Measurements from ENCODE around the gene CCM2.

Gene CCM2

GRCh38 chr7:45065031-45065995, 65.3 kb downstream of the CCM2 start:
- H3K4me3 ChIP-seq (ENCODE audit: insufficient read length, low read depth), result no peak overlapping the region
- TF ChIP-seq YY1 (IDR thresholded peaks at IDR 0.05; ENCODE audit: insufficient read depth, insufficient read length), result no peak
- peaks cover 59% of the 10 kb centered on the region for H3K36me3 ChIP-seq (ENCODE audit: insufficient read depth, insufficient read length, low read length)
- DNase-seq (ENCODE audit: low read depth, low spot score), result no peak
- H3K9me3 ChIP-seq (ENCODE audit: insufficient read depth, low read length), result no peaks in the 10 kb centered on the region
- H3K27me3 ChIP-seq (ENCODE audit: insufficient read depth, insufficient read length), result no peaks in the 10 kb centered on the region
- peaks cover 2% of the 10 kb centered on the region for H3K4me1 ChIP-seq (ENCODE audit: insufficient read depth, insufficient read length)
- no peak overlapping the region for H3K9ac ChIP-seq (ENCODE audit: insufficient read length, low read depth)

DNA sequence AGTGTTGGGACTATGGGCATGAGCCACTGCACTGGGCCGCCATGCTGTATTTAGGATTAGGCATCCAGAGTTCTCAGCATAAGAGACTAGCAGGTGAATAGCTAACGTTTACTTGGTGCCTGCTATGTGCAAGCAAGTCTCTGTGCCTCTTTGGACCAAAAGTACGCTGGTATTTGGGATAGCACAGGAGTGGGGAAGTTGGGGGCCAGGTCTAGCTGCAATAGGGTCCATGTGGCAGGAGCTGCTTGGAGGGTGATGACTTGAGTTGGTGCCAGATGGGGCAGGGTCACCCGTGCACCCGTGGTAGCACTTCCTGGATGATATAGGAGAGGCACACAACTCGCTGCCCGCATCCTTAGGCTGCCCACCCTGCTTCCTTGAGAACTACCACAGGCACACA, 66.4 kb downstream of the CCM2 start:
- Histone ChIP-seq H3K27me3 (ENCODE audit: insufficient read depth, insufficient read length) (no peaks in the 10 kb centered on the region), H3K4me1 (ENCODE audit: insufficient read depth, insufficient read length) (peaks cover 7% of the 10 kb centered on the region), H3K36me3 (ENCODE audit: insufficient read depth, insufficient read length, low read length) (peaks cover 65% of the 10 kb centered on the region), H3K9me3 (ENCODE audit: insufficient read depth, low read length) (no peaks in the 10 kb centered on the region), H3K4me3 (ENCODE audit: insufficient read length, low read depth) (no peak overlapping the region), H3K9ac (ENCODE audit: insufficient read length, low read depth) (no peak overlapping the region)
- TF ChIP-seq YY1 (IDR thresholded peaks at IDR 0.05; ENCODE audit: insufficient read depth, insufficient read length) (no peak), ZNF274 (IDR thresholded peaks at IDR 0.05; ENCODE audit: low read depth, low read length) (no peak), SUZ12 (IDR thresholded peaks at IDR 0.05; ENCODE audit: extremely low read depth, insufficient read depth, insufficient read length) (no peak)
- no peak for DNase-seq (ENCODE audit: low read depth, low spot score)

GRCh38 chr7:45067582-45067981, 67.6 kb downstream of the CCM2 start:
- no peak for TF ChIP-seq SUZ12 (IDR thresholded peaks at IDR 0.05; ENCODE audit: extremely low read depth, insufficient read depth, insufficient read length)
- TF ChIP-seq ZNF274 (IDR thresholded peaks at IDR 0.05; ENCODE audit: low read depth, low read length), result no peak
- TF ChIP-seq YY1 (IDR thresholded peaks at IDR 0.05; ENCODE audit: insufficient read depth, insufficient read length), result no peak
- H3K36me3 ChIP-seq (ENCODE audit: insufficient read depth, insufficient read length, low read length), result peaks cover 66% of the 10 kb centered on the region
- H3K9me3 ChIP-seq (ENCODE audit: insufficient read depth, low read length), result no peaks in the 10 kb centered on the region
- peaks cover 15% of the 10 kb centered on the region for H3K4me1 ChIP-seq (ENCODE audit: insufficient read depth, insufficient read length)
- no peak for DNase-seq (ENCODE audit: low read depth, low spot score)
- no peaks in the 10 kb centered on the region for H3K27me3 ChIP-seq (ENCODE audit: insufficient read depth, insufficient read length)
- no peak overlapping the region for H3K9ac ChIP-seq (ENCODE audit: insufficient read length, low read depth)
- H3K4me3 ChIP-seq (ENCODE audit: insufficient read length, low read depth), result no peak overlapping the region

- Histone ChIP-seq H3K9ac (ENCODE audit: insufficient read length, low read depth) (no peak overlapping the region), H3K36me3 (ENCODE audit: insufficient read depth, insufficient read length, low read length) (peaks cover 72% of the 10 kb centered on the region)
- no peak for DNase-seq (ENCODE audit: low read depth, low spot score)
Measured at GRCh38 chr7:45068236-45069023, 68.4 kb downstream of the CCM2 start.

DNA sequence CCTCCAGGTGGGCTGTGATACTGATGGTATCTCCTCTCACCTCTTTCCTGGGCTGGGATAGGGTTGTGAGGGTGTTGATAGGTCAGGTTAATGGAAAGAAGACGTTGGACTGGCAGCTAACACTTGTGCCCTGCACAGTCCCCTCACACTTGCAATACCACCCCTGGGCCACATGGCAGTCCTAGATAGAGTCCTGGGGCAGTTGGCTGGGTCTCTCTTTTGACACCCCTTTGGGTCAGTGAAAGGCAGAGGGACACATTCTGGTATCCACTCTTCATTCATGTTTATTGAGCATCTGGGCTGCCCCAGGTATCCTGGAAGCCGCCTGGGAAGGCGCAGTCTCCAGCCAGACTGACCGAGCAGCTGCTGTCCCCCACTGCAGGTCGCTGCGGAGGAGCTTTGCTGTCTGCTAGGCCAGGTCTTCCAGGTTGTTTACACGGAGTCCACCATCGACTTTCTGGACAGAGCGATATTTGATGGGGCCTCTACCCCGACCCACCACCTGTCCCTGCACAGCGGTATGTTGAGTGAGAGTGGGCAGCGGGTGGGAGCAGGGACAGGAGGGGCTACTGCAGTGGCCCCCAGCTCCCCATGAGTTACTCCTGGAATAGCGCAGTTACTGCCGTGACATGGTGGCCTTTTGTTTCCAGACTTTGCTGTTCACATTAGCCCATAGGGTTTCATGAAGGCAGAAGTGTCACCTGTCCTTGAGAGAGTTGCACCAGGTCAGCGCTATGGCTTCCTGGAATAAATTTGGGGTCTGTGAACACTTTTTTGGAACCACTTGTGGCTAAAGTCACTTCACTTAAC, 69.6 kb downstream of the CCM2 start:
- TF ChIP-seq YY1 (IDR thresholded peaks at IDR 0.05; ENCODE audit: insufficient read depth, insufficient read length) (no peak), ZNF274 (IDR thresholded peaks at IDR 0.05; ENCODE audit: low read depth, low read length) (no peak), SUZ12 (IDR thresholded peaks at IDR 0.05; ENCODE audit: extremely low read depth, insufficient read depth, insufficient read length) (no peak)
- no peaks in the 10 kb centered on the region for H3K9me3 ChIP-seq (ENCODE audit: insufficient read depth, low read length)
- H3K36me3 ChIP-seq (ENCODE audit: insufficient read depth, insufficient read length, low read length), result peaks cover 71% of the 10 kb centered on the region
- H3K4me3 ChIP-seq (ENCODE audit: insufficient read length, low read depth), result no peak overlapping the region
- no peaks in the 10 kb centered on the region for H3K27me3 ChIP-seq (ENCODE audit: insufficient read depth, insufficient read length)
- no peak for DNase-seq (ENCODE audit: low read depth, low spot score)
- no peak overlapping the region for H3K9ac ChIP-seq (ENCODE audit: insufficient read length, low read depth)
- H3K4me1 ChIP-seq (ENCODE audit: insufficient read depth, insufficient read length), result peaks cover 31% of the 10 kb centered on the region

More at GRCh38 chr7:45068236-45069023, 68.4 kb downstream of the CCM2 start:
- TF ChIP-seq SUZ12 (IDR thresholded peaks at IDR 0.05; ENCODE audit: extremely low read depth, insufficient read depth, insufficient read length) (no peak), ZNF274 (IDR thresholded peaks at IDR 0.05; ENCODE audit: low read depth, low read length) (no peak), YY1 (IDR thresholded peaks at IDR 0.05; ENCODE audit: insufficient read depth, insufficient read length) (no peak)
- no peaks in the 10 kb centered on the region for H3K27me3 ChIP-seq (ENCODE audit: insufficient read depth, insufficient read length)
- H3K9me3 ChIP-seq (ENCODE audit: insufficient read depth, low read length), result no peaks in the 10 kb centered on the region
- H3K4me1 ChIP-seq (ENCODE audit: insufficient read depth, insufficient read length), result peaks cover 23% of the 10 kb centered on the region
- no peak overlapping the region for H3K4me3 ChIP-seq (ENCODE audit: insufficient read length, low read depth)

DNA sequence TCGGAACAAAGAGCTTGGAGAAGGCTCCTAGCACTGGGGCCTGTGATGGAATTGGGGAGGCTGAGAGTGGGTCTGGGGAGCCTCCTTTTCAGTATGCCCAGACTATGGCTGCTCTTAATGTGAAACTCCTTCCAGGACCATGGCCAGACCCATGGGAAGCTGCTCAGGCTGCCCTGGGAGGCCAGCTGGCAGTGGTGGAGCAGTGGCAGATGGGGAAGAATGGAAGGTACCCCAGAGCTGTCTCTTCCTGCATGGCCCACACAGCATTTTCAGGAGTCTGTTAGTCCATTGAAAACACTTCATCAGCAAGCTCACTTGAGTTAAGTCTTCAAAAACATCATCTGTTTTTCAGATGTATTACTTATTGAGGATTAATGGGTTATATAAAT, 70.2 kb downstream of the CCM2 start:
- Histone ChIP-seq H3K27me3 (ENCODE audit: insufficient read depth, insufficient read length) (no peaks in the 10 kb centered on the region), H3K9ac (ENCODE audit: insufficient read length, low read depth) (no peak overlapping the region), H3K4me3 (ENCODE audit: insufficient read length, low read depth) (no peak overlapping the region), H3K9me3 (ENCODE audit: insufficient read depth, low read length) (no peaks in the 10 kb centered on the region), H3K36me3 (ENCODE audit: insufficient read depth, insufficient read length, low read length) (peaks cover 71% of the 10 kb centered on the region), H3K4me1 (ENCODE audit: insufficient read depth, insufficient read length) (peaks cover 31% of the 10 kb centered on the region)
- TF ChIP-seq YY1 (IDR thresholded peaks at IDR 0.05; ENCODE audit: insufficient read depth, insufficient read length), result no peak
- no peak for TF ChIP-seq ZNF274 (IDR thresholded peaks at IDR 0.05; ENCODE audit: low read depth, low read length)
- TF ChIP-seq SUZ12 (IDR thresholded peaks at IDR 0.05; ENCODE audit: extremely low read depth, insufficient read depth, insufficient read length), result no peak
- no peak for DNase-seq (ENCODE audit: low read depth, low spot score)

All from NT2/D1 (cell line).